ENCODE results near the gene CDS1.

The CDS1 gene

GRCh38 chr4:84597450-84597849 lies 14.5 kb downstream of the CDS1 start:
- in situ Hi-C loops (cut with MboI; ENCODE audit: low sequenced_read_pairs, unreplicated experiment) = no loop called here
- no peak for DNase-seq (ENCODE audit: low spot score)
- TF ChIP-seq, protein P1, sequence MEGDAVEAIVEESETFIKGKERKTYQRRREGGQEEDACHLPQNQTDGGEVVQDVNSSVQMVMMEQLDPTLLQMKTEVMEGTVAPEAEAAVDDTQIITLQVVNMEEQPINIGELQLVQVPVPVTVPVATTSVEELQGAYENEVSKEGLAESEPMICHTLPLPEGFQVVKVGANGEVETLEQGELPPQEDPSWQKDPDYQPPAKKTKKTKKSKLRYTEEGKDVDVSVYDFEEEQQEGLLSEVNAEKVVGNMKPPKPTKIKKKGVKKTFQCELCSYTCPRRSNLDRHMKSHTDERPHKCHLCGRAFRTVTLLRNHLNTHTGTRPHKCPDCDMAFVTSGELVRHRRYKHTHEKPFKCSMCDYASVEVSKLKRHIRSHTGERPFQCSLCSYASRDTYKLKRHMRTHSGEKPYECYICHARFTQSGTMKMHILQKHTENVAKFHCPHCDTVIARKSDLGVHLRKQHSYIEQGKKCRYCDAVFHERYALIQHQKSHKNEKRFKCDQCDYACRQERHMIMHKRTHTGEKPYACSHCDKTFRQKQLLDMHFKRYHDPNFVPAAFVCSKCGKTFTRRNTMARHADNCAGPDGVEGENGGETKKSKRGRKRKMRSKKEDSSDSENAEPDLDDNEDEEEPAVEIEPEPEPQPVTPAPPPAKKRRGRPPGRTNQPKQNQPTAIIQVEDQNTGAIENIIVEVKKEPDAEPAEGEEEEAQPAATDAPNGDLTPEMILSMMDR (IDR thresholded peaks at IDR 0.05; ENCODE audit: borderline replicate concordance, control extremely low read depth, extremely low read depth, insufficient read depth, missing control alignments) = no peak

GRCh38 chr4:84606645-84607044 lies 23.7 kb downstream of the CDS1 start:
- no peak for DNase-seq (ENCODE audit: low spot score)
- TF ChIP-seq, protein P1 (IDR thresholded peaks at IDR 0.05; ENCODE audit: borderline replicate concordance, control extremely low read depth, extremely low read depth, insufficient read depth, missing control alignments) = no peak
- in situ Hi-C loops (cut with MboI; ENCODE audit: low sequenced_read_pairs, unreplicated experiment) = no loop called here

- DNase-seq (ENCODE audit: low spot score) = no peak
- TF ChIP-seq, protein P1 (IDR thresholded peaks at IDR 0.05; ENCODE audit: borderline replicate concordance, control extremely low read depth, extremely low read depth, insufficient read depth, missing control alignments) = no peak
- in situ Hi-C loops (cut with MboI; ENCODE audit: low sequenced_read_pairs, unreplicated experiment) = no loop called here
Measured at GRCh38 chr4:84611531-84611930, 28.6 kb downstream of the CDS1 start.

GRCh38 chr4:84614891-84615290 lies 32.0 kb downstream of the CDS1 start:
- TF ChIP-seq, protein P1 (IDR thresholded peaks at IDR 0.05; ENCODE audit: borderline replicate concordance, control extremely low read depth, extremely low read depth, insufficient read depth, missing control alignments) = no peak
- DNase-seq (ENCODE audit: low spot score) = no peak
- in situ Hi-C loops (cut with MboI; ENCODE audit: low sequenced_read_pairs, unreplicated experiment) = no loop called here

DNA sequence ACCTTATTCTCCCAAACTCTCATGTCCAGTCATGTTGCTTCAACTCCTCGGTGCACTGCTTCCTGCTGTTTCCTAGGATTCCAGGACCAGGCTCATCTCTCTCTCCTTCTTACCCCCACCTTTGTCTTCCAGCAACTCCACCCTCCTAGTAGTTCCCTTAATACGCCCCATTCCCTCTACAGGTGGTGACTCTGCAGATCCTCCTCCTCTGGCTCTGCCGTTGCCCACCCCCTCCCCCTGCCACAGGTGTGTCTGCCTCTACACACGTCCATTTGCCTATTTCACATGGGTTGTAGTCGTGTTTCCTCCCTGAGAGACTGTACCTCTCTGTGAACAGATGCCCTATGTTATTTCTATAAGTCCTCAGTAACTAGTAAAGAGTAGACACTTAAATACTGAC lies 32.4 kb downstream of the CDS1 start:
- DNase-seq (ENCODE audit: low spot score) = no peak
- in situ Hi-C loops (cut with MboI; ENCODE audit: low sequenced_read_pairs, unreplicated experiment) = no loop called here
- TF ChIP-seq, protein P1 (IDR thresholded peaks at IDR 0.05; ENCODE audit: borderline replicate concordance, control extremely low read depth, extremely low read depth, insufficient read depth, missing control alignments) = no peak

GRCh38 chr4:84622959-84623358 lies 40.0 kb downstream of the CDS1 start:
- TF ChIP-seq, protein P1 (IDR thresholded peaks at IDR 0.05; ENCODE audit: borderline replicate concordance, control extremely low read depth, extremely low read depth, insufficient read depth, missing control alignments) = no peak
- in situ Hi-C loops (cut with MboI; ENCODE audit: low sequenced_read_pairs, unreplicated experiment) = no loop called here
- no peak for DNase-seq (ENCODE audit: low spot score)

DNA sequence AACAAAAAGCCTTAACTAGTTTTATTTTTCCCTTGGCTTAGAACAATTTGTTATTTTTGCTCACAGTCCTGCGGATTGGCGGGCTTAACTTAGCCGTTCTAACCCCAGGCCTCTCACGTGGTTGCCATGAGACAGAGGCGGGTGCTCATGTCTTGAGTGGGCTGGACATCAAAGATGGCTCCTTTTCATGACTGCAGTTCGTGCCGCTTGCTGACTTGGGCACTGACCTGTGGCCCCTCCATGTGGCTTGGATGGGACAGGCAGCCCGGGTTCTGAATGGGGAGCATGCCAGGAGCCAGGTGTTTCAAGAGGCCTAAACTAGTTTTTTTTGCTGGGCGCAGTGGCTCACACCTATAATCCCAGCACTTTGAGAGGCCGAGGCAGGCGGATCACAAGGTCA lies 40.7 kb downstream of the CDS1 start:
- DNase-seq (ENCODE audit: low spot score) = no peak
- TF ChIP-seq, protein P1 (IDR thresholded peaks at IDR 0.05; ENCODE audit: borderline replicate concordance, control extremely low read depth, extremely low read depth, insufficient read depth, missing control alignments) = no peak
- in situ Hi-C loops (cut with MboI; ENCODE audit: low sequenced_read_pairs, unreplicated experiment) = no loop called here

Measured in GM13976 (cell line).